ENCODE results near the gene SYCP3. TPM values are rescaled to one million over a fixed set of nuclear protein-coding genes. Genes with fewer than 3 reads are reported as not detected.
"Not testable (repeated sequence)": the region's sequence is repeated elsewhere in the genome, so short reads cannot be mapped to it uniquely, and the experiment has no call there.

The SYCP3 gene
- total RNA-seq, 1 experiment from 2014 or later, result not detected

DNA sequence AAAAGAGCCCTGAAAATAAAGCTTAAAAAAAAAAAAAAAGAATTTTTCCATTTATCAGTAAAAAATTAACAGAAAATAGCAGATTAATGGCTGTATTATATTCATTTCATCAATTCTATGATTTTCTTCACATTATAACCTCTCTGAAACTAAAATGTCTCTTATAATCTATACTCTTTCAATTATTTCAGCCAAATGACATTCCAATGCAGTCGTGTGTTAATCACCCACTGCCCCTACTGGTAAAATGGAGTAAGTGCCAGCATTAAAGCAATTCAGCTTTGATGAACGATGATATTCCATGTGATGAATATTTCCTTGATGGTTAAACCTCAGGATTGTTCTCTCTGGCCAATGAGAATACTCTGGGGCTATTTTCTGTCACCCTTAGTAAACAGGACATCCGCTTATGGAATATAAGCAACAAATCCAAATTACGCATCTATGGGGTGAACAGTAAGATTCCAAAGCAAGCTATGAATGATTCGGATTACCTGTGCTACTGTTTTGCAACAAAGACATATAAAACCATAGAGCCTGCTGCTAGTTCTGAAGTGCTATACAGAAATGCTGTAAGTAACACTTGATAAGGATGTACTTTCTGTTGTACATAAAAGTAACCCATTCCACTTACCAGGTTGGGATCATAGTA, 20.3 kb upstream of the SYCP3 start:
- DNase-seq (ENCODE audit: low read depth), result peak; percentile 37

DNA sequence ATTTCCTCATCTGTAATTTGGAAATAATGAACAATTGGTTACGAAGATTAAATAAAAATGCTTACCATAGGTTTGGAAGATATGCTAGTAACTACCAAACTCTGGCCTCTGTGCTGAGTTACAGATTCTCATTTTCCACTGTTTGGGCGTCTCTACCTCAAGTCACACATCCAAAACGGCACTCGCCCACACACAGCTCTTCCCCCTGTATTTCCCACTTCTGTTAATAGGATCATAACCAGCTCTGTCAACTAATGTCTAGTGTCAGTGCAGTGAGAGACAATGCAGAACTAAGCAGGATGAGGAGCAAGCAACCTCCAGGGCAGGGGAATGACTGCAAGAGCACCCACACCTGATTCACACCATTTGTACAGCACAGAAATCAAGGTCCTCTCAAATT, 10.9 kb upstream of the SYCP3 start:
- DNase-seq (ENCODE audit: low read depth), result no peak

DNA sequence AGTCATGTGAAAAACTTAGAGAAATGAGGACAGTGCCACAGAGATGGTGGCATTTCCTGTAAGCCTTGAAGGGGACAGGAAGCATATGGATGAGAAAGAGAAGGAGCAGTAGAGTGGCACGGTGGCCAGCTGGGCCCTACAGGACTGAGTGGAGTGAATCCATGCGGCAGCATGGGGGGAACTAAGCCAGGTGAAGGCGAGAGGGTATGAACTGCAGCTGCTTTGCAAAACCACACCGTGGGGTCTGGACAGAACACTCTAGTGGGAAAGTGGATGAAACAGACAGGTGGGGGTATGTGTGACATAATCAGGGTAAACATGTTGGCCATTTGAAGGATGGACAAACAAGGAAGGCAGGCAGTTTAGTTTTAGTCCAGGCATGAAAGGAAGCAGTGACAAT, 10.4 kb upstream of the SYCP3 start:
- no peak for DNase-seq (ENCODE audit: low read depth)

DNA sequence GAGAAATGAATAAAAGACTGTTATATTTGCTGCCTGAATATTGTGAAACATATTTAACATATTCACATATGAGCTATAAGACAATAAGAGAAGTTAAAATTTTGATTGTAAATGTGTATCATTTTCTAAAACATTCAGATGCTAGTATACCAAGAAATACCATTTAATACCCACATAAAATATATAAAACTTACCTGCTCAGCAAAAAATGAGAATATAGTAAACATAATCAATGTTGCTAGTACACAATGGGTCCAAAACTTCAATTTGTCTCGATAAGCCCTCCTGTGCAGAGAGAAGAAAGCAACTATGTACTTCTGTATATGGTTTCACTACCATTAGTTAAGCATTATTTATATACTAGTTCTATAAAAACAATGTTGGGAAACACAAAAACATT, 9.6 kb upstream of the SYCP3 start:
- no peak for DNase-seq (ENCODE audit: low read depth)

DNA sequence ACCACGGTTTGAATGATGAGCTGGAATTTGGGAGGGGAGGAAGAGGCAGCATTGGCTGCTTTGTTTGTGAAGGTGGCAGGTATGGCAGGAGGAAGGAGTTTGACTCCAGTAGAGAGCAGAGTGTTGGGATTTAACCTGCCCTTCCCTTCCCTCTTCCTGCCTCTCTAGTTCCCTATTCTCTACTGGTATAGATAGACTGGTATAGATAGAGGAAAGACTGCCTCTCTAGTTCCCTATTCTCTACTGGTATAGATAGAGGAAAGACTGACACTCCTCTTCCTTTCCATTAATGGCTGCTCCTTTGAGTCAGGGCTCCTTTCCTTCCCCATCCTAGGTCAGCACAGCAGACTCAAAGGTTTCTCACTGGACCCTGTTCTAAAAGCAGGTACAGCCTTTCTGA, 8.4 kb upstream of the SYCP3 start:
- no peak for DNase-seq (ENCODE audit: low read depth)

DNA sequence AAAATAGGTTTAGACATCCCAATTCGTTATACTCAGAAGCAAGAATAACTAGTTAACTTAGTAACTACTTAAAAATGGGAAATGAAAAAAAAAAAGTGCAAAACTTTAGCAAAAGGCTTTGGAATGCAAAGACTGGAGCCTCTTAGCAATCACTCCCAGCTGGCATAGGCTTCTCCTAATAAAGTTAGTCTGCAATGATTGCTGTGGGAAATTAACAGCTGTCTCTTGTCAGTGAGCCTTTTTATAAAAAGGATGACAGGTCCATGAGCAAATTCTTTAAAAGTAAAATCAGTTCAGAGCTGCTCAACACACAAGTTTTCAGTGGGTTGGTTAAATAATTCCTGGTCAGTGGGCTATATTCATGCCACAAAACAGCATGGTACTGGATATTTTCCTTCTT, 7.4 kb upstream of the SYCP3 start:
- no peak for DNase-seq (ENCODE audit: low read depth)

DNA sequence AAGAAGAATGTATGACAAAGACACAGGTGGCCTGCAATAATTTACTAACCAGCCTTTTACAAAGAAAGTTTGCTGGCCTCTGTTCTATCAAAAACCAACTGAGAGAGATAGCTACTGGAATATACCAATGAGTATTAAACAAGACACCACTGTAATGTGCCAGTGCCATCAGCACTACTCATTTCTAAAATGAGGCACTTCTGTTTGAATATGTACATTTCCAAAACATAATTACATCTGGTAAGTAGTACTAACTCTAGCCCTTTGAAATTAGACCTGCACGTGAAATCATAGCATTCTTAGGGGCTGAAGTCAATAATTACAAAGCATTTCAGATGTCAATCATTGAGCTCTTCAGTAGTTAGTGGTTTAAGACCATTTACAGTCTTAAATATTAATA, 6.9 kb upstream of the SYCP3 start:
- no peak for DNase-seq (ENCODE audit: low read depth)

DNA sequence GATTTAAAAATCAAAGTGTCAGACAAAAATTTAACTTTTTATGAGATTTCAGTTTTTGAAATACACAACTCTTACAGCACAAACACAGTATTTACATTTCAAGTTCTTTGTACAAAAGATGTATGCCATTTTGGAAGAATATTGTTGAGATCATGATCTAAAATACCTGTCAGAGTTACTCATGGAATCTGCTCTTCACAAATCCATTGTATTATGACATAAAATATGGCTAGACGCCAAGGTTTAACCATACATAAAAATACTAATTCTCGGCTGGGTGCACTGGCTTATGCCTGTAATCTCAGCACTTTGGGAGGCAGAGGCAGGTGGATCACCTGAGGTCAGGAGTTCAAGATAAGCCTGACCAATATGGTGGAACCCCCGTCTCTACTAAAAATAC, 6.2 kb upstream of the SYCP3 start:
- no peak for DNase-seq (ENCODE audit: low read depth)

DNA sequence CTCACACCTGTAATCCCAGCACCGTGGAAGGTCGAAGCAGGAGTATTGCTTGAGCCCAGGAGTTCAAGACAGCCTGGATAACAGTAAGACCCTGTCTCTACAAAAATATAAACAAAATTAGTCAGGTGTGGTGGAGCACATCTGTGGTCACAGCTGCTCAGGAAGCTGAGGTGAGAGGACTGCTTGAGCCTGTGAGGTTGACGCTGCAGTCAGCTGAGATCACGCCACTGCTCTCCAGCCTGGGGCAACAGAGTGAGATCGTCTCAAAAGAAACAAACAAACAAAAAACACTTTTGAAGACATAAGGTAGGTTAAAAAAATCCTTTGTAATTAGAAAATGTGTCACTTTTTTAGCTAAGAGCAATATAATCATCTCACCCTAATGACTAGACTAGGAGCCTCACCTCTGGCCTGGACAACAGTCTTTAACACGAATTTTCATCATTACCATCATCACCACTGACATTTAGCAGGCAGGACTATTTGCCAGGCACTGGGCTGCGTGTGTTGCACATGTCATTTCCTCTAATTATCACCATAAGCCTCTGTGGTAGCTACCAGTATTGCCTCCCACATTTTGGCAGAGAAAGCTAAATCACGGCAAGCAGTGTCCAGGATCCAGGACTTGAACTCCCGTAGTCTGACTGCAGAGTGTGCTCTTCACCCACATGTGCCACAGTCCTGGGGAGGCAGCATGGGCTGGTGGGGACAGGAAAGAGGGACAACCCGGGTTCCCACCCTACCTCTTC, 4.6 kb upstream of the SYCP3 start:
- DNase-seq (ENCODE audit: low read depth), result no peak

DNA sequence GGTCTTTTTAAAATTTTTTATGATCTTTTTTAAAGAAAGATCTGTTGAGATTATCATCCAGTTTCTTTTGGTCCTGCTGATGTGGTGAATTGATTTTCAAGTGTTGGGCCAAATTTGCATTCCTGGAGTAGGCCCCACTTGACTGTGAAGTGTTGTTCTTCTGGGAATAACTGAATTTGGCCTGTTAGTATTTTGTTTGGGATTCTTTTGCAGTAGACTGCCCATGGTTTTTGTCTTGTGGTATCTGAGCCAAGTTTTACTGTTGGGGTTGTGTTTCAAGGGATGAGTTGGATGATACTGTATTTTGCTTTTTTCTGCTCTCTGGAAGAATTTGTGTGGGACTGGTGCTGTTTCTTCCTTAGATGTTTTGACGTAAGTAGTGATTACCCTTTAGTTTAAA, 4.0 kb upstream of the SYCP3 start:
- no peak for DNase-seq (ENCODE audit: low read depth)

DNA sequence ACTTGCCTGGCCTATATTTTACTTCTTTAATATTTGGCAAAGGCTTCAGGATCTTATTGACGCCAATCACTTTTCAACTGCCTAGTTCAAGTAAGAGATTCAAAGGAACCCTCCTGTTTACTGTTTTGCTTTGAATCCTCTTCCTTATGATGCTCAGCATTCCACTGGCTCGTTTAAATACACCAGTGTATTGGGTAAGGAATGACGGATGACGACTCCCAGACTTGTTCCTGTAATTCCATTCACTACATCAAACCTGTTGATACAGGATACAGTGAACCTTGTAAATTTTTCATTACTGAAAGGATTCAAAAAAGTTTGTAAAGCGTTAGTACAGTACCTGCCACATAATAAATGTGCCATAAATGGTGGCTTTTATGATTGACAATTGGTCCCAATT, 1.7 kb upstream of the SYCP3 start:
- no peak for DNase-seq (ENCODE audit: low read depth)

DNA sequence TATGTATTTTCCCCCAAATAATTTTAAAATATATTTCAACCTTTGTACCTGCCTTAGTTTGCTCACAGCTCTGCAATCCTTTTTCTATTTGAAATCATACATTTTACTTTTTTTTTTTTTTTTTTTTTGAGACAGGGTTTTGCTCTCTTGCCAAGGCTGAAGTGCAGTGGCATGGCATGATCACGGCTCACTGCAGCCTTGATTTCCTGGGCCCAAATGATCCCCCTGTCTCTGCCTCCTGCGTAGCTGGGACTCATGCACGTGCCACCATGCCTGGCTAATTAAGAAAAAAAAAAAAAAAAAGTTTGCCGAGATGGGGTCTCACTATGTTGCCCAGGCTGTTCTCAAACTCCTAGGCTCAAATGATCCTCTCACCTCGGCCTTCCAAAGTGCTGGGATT, 1.3 kb upstream of the SYCP3 start:
- no peak for DNase-seq (ENCODE audit: low read depth)

DNA sequence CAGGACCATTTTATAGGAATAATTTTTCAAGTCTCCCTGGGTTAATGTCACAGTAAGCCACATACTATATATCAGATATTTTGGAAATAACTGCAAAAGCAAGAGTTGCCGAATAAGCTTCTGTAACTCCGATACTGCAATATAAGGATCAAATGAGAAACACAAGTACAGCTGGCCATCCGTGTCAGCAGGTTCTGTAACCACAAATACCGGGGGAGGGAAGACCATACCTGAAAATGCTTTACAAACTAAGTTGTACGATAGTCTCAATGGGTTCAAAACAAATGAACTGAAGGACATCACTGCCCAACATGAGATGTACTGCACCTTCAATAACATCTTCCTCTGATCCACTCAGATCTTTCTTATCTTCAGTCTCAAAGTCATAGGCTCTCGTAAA, 1.8 kb downstream of the SYCP3 start:
- DNase-seq (ENCODE audit: low read depth), result no peak

DNA sequence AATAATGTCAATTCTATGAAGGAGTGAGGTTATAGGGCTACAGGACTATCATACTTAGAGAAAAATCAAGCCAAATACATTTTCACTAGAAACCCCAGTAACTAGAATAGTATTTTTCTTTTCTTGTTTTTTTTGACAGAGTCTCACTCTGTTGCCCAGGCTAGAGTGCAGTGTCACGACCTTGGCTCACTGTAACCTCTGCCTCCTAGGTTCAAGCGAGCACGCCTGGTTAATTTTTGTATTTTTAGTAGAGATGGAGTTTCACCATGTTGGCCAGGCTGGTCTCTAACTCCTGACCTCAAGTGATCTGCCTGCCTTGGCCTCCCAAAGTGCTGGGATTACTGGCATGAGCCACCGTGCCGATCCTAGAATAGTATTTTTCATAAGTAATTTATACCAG, 4.8 kb downstream of the SYCP3 start:
- DNase-seq (ENCODE audit: low read depth), result not testable (repeated sequence)

DNA sequence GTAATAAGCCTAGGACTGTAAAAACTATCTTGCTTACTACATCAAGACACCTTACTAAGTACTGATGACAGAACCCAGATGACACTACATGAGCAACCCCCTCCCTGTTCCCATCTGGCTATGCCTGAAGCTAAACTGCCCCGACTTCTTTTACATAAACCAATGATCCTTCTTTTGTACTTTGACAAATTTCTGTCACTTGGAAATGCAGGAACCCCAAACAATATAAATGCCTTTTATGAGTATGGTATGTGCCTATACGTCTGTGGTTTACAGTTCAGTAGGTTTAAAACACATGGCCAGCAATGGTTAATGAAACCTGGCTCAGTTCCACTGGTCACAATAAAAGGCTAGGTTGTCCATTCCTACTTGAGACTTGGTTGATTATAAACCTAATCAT, 6.1 kb downstream of the SYCP3 start:
- no peak for DNase-seq (ENCODE audit: low read depth)

DNA sequence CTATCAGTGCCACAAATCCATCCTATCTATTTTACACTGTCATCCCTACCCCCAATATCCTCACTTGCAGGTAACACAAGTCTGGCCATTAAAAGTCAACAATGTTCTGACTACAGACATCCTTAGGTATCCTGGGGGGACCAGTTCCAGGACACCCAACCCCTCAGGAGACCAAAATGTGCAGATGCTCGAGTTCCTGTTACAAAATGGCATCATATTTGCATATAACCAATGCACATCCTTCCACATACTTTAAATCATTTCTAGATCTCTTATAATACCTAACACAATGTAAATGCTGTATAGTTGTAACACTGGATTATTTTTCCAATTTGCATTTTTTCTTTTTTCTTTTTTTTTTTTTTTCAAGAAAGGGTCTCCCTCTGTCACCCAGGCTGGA, 6.9 kb downstream of the SYCP3 start:
- no peak for DNase-seq (ENCODE audit: low read depth)

DNA sequence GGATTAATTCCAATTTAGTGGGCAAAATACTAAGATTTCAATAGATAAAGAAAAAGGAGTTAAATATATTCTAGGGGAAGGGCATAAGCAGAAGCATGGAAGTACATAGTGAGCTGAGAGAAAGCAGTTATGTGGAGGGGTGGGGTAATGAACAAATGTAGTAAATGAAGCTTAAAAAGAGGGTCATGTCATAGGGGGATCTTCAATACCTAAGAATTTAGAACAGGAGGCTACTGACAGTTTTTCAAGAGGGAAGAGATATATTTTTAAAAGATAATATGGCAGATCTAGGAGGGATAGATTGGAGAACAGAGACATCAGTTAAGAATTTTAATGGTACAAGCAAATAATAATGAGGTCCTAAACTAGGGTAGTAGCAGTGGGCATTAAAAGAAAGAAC, 9.4 kb downstream of the SYCP3 start:
- DNase-seq (ENCODE audit: low read depth), result no peak

DNA sequence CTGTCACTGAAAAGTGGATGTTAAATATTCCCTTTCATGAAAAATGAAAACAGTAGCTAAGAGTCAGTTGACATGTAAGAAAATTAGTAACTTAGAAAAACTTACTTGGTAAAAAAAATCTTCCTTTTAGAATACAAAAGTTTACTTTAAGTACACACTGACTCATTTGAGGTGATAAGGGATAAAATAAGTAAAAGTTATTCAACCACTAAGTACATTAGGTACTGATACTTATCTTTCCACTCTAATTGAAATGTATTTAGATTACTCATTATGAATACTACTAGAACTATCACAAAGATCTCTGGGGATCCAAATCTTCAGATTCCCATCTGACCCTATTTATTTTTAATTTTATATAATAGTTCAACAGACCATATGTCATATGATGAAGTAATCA, 12.2 kb downstream of the SYCP3 start:
- DNase-seq (ENCODE audit: low read depth), result peak; percentile 15

DNA sequence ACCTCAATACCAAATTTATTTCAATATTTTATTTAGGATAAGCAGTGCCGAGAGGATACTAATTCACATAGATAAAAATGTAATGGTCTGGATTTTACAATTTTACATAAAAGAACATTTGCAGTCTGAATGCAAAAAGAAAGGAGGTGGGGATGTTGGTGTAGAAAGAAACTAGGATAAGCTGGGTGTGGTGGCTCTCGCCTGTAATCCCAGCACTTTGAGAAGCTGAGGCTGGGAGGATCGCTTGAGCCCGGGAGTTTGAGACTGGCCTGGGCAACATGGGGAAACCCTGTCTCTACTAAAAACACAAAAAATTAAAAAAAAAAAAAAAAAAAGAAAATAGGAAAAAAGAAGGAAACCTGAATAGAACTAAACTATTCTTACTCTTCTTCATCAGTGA, 16.9 kb downstream of the SYCP3 start:
- DNase-seq (ENCODE audit: low read depth), result no peak

DNA sequence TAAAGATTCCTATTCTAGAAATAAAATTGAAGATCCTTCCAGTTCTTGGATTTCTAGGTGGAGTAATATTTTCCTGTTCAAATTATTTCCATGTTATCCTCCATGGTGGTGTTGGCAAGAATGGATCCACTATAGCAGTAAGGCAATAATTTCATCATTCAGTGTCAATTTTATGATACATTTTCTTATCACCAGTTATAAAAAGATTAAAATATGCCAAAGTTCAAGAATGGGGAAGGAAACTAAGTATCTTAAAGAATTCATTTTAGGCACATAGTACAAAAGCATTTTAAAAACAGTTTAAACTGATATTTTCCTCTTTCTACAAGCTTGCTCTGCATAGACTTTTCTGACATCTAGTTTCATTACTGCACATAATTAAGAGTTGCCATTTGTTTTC, 19.1 kb downstream of the SYCP3 start:
- DNase-seq (ENCODE audit: low read depth), result no peak

DNA sequence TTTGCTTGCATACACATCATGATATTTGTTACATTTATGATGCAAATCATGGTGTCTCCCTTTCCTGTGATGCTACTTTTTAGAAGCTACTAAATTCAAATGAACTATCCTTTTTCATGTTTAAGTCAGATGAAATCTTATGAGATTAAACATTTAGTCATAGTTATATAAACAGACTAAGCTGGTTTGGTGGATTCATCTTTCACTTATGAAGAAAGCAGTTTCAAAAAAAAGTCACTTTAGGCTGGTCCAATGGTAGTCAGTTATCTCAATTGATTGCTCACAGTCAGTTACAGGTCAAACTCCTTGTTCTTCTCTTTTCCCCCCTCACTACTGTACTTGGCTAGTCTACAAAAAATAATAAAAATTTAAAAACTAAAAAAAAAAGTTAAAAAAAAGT, 19.7 kb downstream of the SYCP3 start:
- DNase-seq (ENCODE audit: low read depth), result peak; percentile 6

DNA sequence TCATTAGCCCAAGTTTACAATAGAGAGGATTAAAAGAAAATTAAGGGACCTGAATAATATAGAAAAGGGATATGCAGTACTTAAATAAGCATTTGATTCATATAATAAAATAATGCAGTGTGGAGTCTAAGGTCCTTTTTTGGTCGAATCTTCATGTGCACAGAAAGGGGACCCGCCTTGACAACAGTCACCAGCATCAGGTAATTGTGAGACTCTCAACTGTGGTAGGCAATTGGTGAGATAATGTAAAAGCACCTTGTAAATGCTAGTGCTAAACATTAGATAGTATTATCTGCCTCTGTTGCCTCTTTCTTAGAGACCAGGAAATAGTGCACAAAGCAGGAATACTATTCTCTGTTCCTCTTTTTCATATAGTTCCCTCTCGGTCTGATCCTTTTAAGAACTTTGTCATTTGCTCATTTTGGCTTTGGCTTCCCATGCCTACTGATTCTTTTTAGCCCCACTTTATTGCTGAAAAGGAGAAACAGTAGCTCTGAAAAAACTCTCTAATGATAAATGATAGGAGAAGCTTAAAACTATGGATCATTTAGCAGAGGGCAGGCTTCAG, 24.3 kb downstream of the SYCP3 start:
- DNase-seq (ENCODE audit: low read depth), result no peak

DNA sequence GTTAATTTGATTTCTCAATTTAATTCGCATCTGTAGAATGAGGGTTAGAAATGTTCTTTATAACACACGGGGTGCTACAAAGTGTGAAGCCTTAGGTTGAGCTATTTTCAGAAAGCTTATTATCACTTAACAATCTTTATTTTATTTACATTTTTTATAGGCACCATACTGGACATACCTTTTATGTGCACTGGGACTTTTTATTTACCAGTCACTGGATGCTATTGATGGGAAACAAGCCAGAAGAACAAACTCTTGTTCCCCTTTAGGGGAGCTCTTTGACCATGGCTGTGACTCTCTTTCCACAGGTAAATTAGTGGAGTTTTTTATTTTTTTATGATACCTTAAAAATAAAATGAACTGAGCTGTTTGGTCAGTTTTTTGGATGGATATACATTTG, 25.3 kb downstream of the SYCP3 start:
- no peak for DNase-seq (ENCODE audit: low read depth)
